ENCODE data around the gene GTF2F2. TPM values are rescaled to one million over a fixed set of nuclear protein-coding genes. Genes with fewer than 3 reads are reported as not detected.
"Not testable (repeated sequence)": the region's sequence is repeated elsewhere in the genome, so short reads cannot be mapped to it uniquely, and the experiment has no call there.

GTF2F2 gene
- total and polyA plus RNA-seq, 8 donors, result 15.5 to 26.7 (median 23.8) TPM

DNA sequence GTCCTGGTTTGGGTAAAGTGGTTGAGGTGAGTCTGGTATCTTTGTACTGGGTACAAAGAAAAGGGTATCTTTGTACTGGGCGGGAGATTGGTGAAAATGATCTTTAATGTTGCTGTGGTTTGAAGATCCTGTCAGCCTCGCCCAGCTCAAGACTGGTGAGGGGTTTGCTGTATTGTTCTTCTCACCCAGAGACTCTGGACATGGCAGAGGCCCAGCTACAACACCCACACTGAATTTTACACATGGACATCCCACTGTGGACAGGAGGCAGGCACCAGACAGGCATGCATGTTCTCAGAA lies 177.8 kb downstream of the GTF2F2 start:
- Histone ChIP-seq H3K36me3 (no peaks in the 10 kb centered on the region), H3K27ac (no peak overlapping the region), H3K4me1 (no peaks in the 10 kb centered on the region), H3K4me3 (no peak overlapping the region), H3K27me3 (peaks cover 0 to 11% of the 10 kb centered on the region in 2 donors), H3K9me3 (no peaks in the 10 kb centered on the region)
- TF ChIP-seq, protein P1, sequence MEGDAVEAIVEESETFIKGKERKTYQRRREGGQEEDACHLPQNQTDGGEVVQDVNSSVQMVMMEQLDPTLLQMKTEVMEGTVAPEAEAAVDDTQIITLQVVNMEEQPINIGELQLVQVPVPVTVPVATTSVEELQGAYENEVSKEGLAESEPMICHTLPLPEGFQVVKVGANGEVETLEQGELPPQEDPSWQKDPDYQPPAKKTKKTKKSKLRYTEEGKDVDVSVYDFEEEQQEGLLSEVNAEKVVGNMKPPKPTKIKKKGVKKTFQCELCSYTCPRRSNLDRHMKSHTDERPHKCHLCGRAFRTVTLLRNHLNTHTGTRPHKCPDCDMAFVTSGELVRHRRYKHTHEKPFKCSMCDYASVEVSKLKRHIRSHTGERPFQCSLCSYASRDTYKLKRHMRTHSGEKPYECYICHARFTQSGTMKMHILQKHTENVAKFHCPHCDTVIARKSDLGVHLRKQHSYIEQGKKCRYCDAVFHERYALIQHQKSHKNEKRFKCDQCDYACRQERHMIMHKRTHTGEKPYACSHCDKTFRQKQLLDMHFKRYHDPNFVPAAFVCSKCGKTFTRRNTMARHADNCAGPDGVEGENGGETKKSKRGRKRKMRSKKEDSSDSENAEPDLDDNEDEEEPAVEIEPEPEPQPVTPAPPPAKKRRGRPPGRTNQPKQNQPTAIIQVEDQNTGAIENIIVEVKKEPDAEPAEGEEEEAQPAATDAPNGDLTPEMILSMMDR (IDR thresholded peaks at IDR 0.05), result no peak
- no peak for ATAC-seq
- intact Hi-C loops (cut with DNase I), result no loop called here
- DNase-seq, result no peak

GRCh38 chr13:45298550-45298949 lies 178.2 kb downstream of the GTF2F2 start:
- DNase-seq; H3K4me3 ChIP-seq; H3K36me3 ChIP-seq; ATAC-seq; H3K27ac ChIP-seq; H3K9me3 ChIP-seq; intact Hi-C loops (cut with DNase I); H3K4me1 ChIP-seq: not testable (repeated sequence)
- H3K27me3 ChIP-seq, result peaks cover 0 to 11% of the 10 kb centered on the region in 2 donors

GRCh38 chr13:45299194-45299593 lies 178.9 kb downstream of the GTF2F2 start:
- TF ChIP-seq, protein P1 (IDR thresholded peaks at IDR 0.05), result no peak
- Histone ChIP-seq H3K9me3 (no peaks in the 10 kb centered on the region), H3K4me1 (no peaks in the 10 kb centered on the region), H3K27me3 (peaks cover 0 to 11% of the 10 kb centered on the region in 2 donors), H3K4me3 (no peak overlapping the region), H3K27ac (no peak overlapping the region), H3K36me3 (no peaks in the 10 kb centered on the region)
- intact Hi-C loops (cut with DNase I), result no loop called here
- ATAC-seq (no peak), DNase-seq (no peak)

GRCh38 chr13:45300190-45300985 lies 180.1 kb downstream of the GTF2F2 start:
- TF ChIP-seq, protein P1 (IDR thresholded peaks at IDR 0.05), result no peak
- Histone ChIP-seq H3K27me3 (peaks cover 0 to 11% of the 10 kb centered on the region in 2 donors), H3K9me3 (no peaks in the 10 kb centered on the region), H3K4me3 (no peak overlapping the region), H3K4me1 (no peaks in the 10 kb centered on the region), H3K27ac (no peak overlapping the region), H3K36me3 (no peaks in the 10 kb centered on the region)
- DNase-seq (no peak), ATAC-seq (no peak)
- intact Hi-C loops (cut with DNase I), result loop anchor here in 1 of 2 donors (10.0 kb wide), 1 partner anchor 246 kb away; no protein-coding TSS in a partner anchor

GRCh38 chr13:45301263-45301662 lies 181.0 kb downstream of the GTF2F2 start:
- TF ChIP-seq, protein P1 (IDR thresholded peaks at IDR 0.05), result no peak
- H3K9me3 ChIP-seq, result no peaks in the 10 kb centered on the region
- peak in 1 of 4 donors; percentile 33 for DNase-seq
- H3K4me3 ChIP-seq, result no peak overlapping the region
- no peak overlapping the region for H3K27ac ChIP-seq
- H3K4me1 ChIP-seq, result no peaks in the 10 kb centered on the region
- intact Hi-C loops (cut with DNase I), result loop anchor here in 1 of 2 donors (10.0 kb wide), 1 partner anchor 246 kb away; no protein-coding TSS in a partner anchor
- ATAC-seq, result peak; percentile 93
- no peaks in the 10 kb centered on the region for H3K36me3 ChIP-seq
- H3K27me3 ChIP-seq, result peaks cover 0 to 11% of the 10 kb centered on the region in 2 donors

All from left lung (tissue), 10 donors.